Measurements from ENCODE around the gene SBK1. TPM values are rescaled to one million over a fixed set of nuclear protein-coding genes. Genes with fewer than 3 reads are reported as not detected.

The SBK1 gene
- total and polyA plus RNA-seq, 2 donors (not counting 1 experiment from before 2014, with no cell fraction given) = under 0.01 TPM; not detected in 1

DNA sequence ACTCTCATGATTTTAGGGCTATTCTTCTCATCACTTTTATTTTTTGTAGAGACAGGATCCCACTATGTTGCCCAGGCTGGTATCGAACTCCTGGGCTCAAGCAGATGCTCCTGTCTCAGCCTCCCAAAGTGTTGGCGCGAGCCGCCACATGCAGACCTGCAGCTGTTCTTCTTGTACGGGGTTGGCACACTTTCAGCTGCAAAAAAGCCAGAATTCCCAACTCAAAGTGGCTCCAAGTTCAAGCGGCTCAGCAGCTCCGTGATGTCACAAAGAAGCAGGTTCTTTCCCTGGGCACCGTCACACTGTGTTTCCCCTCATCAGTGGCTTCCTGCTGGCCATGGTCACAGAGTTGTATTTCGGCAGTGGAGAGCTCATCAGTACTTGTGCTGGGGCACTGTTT lies 6.7 kb upstream of the SBK1 start:
- no peak for TF ChIP-seq CTCF (conservative IDR thresholded peaks at IDR 0.05 in 1 of 2, IDR thresholded peaks at IDR 0.05 in 1 of 2; ENCODE audit: low read depth in 1 of 2, low read length in 2 of 2)
- TF ChIP-seq EZH2 (IDR thresholded peaks at IDR 0.05; ENCODE audit: low read length, missing control alignments) = no peak
- H3K9me3 ChIP-seq (ENCODE audit: control insufficient read depth, insufficient read depth, low read depth, low read length) = no peaks in the 10 kb centered on the region
- no peak overlapping the region for H3K9ac ChIP-seq (ENCODE audit: insufficient read depth, low read length)
- no peak for DNase-seq (ENCODE audit: low read depth in 2 of 2)
- H4K20me1 ChIP-seq (ENCODE audit: control insufficient read depth, extremely low read depth, insufficient read depth, low read length) = no peaks in the 10 kb centered on the region
- peaks cover 3% of the 10 kb centered on the region for H3K27me3 ChIP-seq (ENCODE audit: control insufficient read depth, insufficient read depth, low read length)
- no peak overlapping the region for H3K4me3 ChIP-seq (replicated peaks in 1 of 4; ENCODE audit: control extremely low read depth in 1 of 4, insufficient read depth in 1 of 4, low read depth in 3 of 4, low read length in 4 of 4)
- H3K79me2 ChIP-seq (ENCODE audit: control insufficient read depth, insufficient read depth, low read length) = no peaks in the 10 kb centered on the region
- H3K4me2 ChIP-seq (ENCODE audit: extremely low read depth, insufficient read depth, low read length) = no peak overlapping the region
- no peaks in the 10 kb centered on the region for H3K4me1 ChIP-seq (ENCODE audit: control insufficient read depth, extremely low read depth, insufficient read depth, low read length)
- no peak overlapping the region for H2AFZ ChIP-seq (ENCODE audit: low read length)
- H3K36me3 ChIP-seq (ENCODE audit: control insufficient read depth, insufficient read depth, low read length) = no peaks in the 10 kb centered on the region
- no peak overlapping the region for H3K27ac ChIP-seq (ENCODE audit: insufficient read depth, low read length)

GRCh38 chr16:28288114-28288513 lies 4.2 kb upstream of the SBK1 start:
- Histone ChIP-seq H2AFZ (ENCODE audit: low read length) (no peak overlapping the region), H3K79me2 (ENCODE audit: control insufficient read depth, insufficient read depth, low read length) (no peaks in the 10 kb centered on the region), H4K20me1 (ENCODE audit: control insufficient read depth, extremely low read depth, insufficient read depth, low read length) (no peaks in the 10 kb centered on the region), H3K27me3 (ENCODE audit: control insufficient read depth, insufficient read depth, low read length) (peaks cover 8% of the 10 kb centered on the region), H3K9me3 (ENCODE audit: control insufficient read depth, insufficient read depth, low read depth, low read length) (no peaks in the 10 kb centered on the region), H3K27ac (ENCODE audit: insufficient read depth, low read length) (no peak overlapping the region), H3K9ac (ENCODE audit: insufficient read depth, low read length) (no peak overlapping the region), H3K36me3 (ENCODE audit: control insufficient read depth, insufficient read depth, low read length) (no peaks in the 10 kb centered on the region), H3K4me2 (ENCODE audit: extremely low read depth, insufficient read depth, low read length) (no peak overlapping the region), H3K4me3 (replicated peaks in 1 of 4; ENCODE audit: control extremely low read depth in 1 of 4, insufficient read depth in 1 of 4, low read depth in 3 of 4, low read length in 4 of 4) (no peak overlapping the region), H3K4me1 (ENCODE audit: control insufficient read depth, extremely low read depth, insufficient read depth, low read length) (no peaks in the 10 kb centered on the region)
- no peak for DNase-seq (ENCODE audit: low read depth in 2 of 2)
- TF ChIP-seq CTCF (conservative IDR thresholded peaks at IDR 0.05 in 1 of 2, IDR thresholded peaks at IDR 0.05 in 1 of 2; ENCODE audit: low read depth in 1 of 2, low read length in 2 of 2) = no peak
- no peak for TF ChIP-seq EZH2 (IDR thresholded peaks at IDR 0.05; ENCODE audit: low read length, missing control alignments)

DNA sequence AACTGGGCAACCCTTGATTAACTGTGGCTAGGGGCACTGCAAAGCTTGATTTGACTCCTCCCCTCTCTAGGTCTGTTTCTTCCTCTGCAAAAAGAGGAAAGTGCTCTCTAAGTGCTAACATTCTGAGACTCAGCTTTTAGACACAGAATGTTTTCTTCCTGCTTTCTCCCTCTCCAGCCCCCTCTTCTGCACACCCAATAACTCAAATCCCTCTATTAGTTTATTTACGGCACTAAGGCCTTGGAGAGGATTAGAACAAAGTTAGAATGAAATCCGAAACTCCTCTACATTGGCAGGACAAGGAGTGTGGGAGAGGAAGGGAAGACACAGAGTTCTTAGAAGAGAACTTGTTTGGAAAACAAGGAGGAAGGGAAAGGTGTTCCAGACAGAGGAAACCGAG lies 3.3 kb upstream of the SBK1 start:
- no peak for DNase-seq (ENCODE audit: low read depth in 2 of 2)

More for the DNA sequence above, 3.3 kb upstream of the SBK1 start:
- Histone ChIP-seq H4K20me1 (ENCODE audit: control insufficient read depth, extremely low read depth, insufficient read depth, low read length) (no peaks in the 10 kb centered on the region), H3K27me3 (ENCODE audit: control insufficient read depth, insufficient read depth, low read length) (peaks cover 17% of the 10 kb centered on the region), H3K9me3 (ENCODE audit: control insufficient read depth, insufficient read depth, low read depth, low read length) (no peaks in the 10 kb centered on the region), H3K27ac (ENCODE audit: insufficient read depth, low read length) (no peak overlapping the region), H3K4me3 (replicated peaks in 1 of 4; ENCODE audit: control extremely low read depth in 1 of 4, insufficient read depth in 1 of 4, low read depth in 3 of 4, low read length in 4 of 4) (no peak overlapping the region), H3K9ac (ENCODE audit: insufficient read depth, low read length) (no peak overlapping the region), H2AFZ (ENCODE audit: low read length) (no peak overlapping the region), H3K4me1 (ENCODE audit: control insufficient read depth, extremely low read depth, insufficient read depth, low read length) (no peaks in the 10 kb centered on the region), H3K79me2 (ENCODE audit: control insufficient read depth, insufficient read depth, low read length) (no peaks in the 10 kb centered on the region), H3K4me2 (ENCODE audit: extremely low read depth, insufficient read depth, low read length) (no peak overlapping the region), H3K36me3 (ENCODE audit: control insufficient read depth, insufficient read depth, low read length) (no peaks in the 10 kb centered on the region)
- no peak for TF ChIP-seq CTCF (conservative IDR thresholded peaks at IDR 0.05 in 1 of 2, IDR thresholded peaks at IDR 0.05 in 1 of 2; ENCODE audit: low read depth in 1 of 2, low read length in 2 of 2)
- no peak for TF ChIP-seq EZH2 (IDR thresholded peaks at IDR 0.05; ENCODE audit: low read length, missing control alignments)

Data from fibroblast of lung (primary cell).